Transverse colon (tissue), 4 donors: ENCODE results near the gene RNLS. TPM values are rescaled to one million over a fixed set of nuclear protein-coding genes. Genes with fewer than 3 reads are reported as not detected.

Experiments
- DNase-seq: peaks from one replicate; pipeline ENCODE4 v3.0.0-alpha.2; 2019
- H3K27ac ChIP-seq, 4 donors: fragments of 200-600 bp; sonication (generic); 2 replicates each; pipeline ENCODE4 v1.5.1; 2016 to 2018; ENCODE audit warnings: inconsistent platforms in 4 of 4
- H3K27me3 ChIP-seq: fragments of 200-600 bp; sonication (generic); 2 replicates; pipeline ENCODE4 v1.5.1; 2017; ENCODE audit warnings: inconsistent platforms
- H3K36me3 ChIP-seq, 4 donors: fragments of 200-600 bp; sonication (generic); 2 replicates each; pipeline ENCODE4 v1.5.1; 2017 to 2019; ENCODE audit warnings: inconsistent platforms in 4 of 4
- H3K4me1 ChIP-seq, 4 donors: fragments of 200-600 bp; sonication (generic); 2 replicates each; pipeline ENCODE4 v1.5.1; 2017 to 2020; ENCODE audit warnings: inconsistent platforms in 4 of 4
- H3K4me3 ChIP-seq, 4 donors: fragments of 200-600 bp; sonication (generic); 1 replicate in 1 of 4; 2 replicates in 3 of 4; pipeline versions ENCODE4 v1.5.1 to v1.6.1; 2017 to 2019; ENCODE audit warnings: inconsistent platforms in 4 of 4
- H3K9me3 ChIP-seq, 2 donors: fragments of 200-600 bp; sonication (generic); 2 replicates each; pipeline ENCODE4 v1.5.1; 2017 to 2019; ENCODE audit warnings: inconsistent platforms in 2 of 2
- CTCF ChIP-seq, 5 experiments: fragments of 200-600 bp in 3 of 5; fragments of 450-650 bp in 2 of 5; sonication (generic) in 3 of 5; IDR thresholded peaks; 1 replicate in 2 of 5; 2 replicates in 3 of 5; pipeline ENCODE4 v1.5.1; 2016 to 2017; ENCODE audit warnings: antibody characterized with exemption in 5 of 5, inconsistent platforms in 3 of 5, mild to moderate bottlenecking in 2 of 5, moderate library complexity in 1 of 5
- EP300 ChIP-seq: sonication (generic); formaldehyde crosslinking; IDR thresholded peaks from one replicate; pipeline ENCODE4 v1.6.1; 2017; ENCODE audit warnings: antibody characterized with exemption, low read depth
- POLR2A ChIP-seq: fragments of 450-650 bp; IDR thresholded peaks from one replicate; pipeline ENCODE4 v1.6.1; 2016; ENCODE audit warnings: antibody characterized with exemption, mild to moderate bottlenecking, moderate library complexity
- POLR2AphosphoS5 ChIP-seq, 3 donors: sonication (generic); formaldehyde crosslinking; IDR thresholded peaks; one replicate each; pipeline ENCODE4 v1.6.1; 2016; ENCODE audit warnings: antibody characterized with exemption in 3 of 3
- WGBS, 2 donors: methylation state at CpG; one replicate each; pipeline ENCODE4 v1.1.5; 2018; ENCODE audit warnings: low coverage in 1 of 2; 5-methylcytosine and 5-hydroxymethylcytosine counted together
- in situ Hi-C, 4 donors: fragments of 200-750 bp; cut with MboI; loops; one replicate each; pipeline versions ENCODE4 v1.15.0 to v1.15.1; 2017; ENCODE audit warnings: low sequenced_read_pairs in 3 of 4, low pct_ligation_motif_present in 1 of 4, low pct_unique_long_range_greater_than_20kb in 1 of 4
- intact Hi-C: fragments of 100-400 bp; cut with DNase I; formaldehyde crosslinking; loops from one replicate; pipeline ENCODE4 v1.15.1; 2023; ENCODE audit warnings: low total_unique reads
- total RNA-seq, 4 donors: library from RNA; depleted of rRNA; stranded (reverse); fragments of >200 nt; gene quantifications; one replicate each; pipeline ENCODE4 v1.1.0, GENCODE V29; 2016

RNLS gene
- total RNA-seq, 4 donors from 2014 or later: 2.4 to 78.2 (median 28.9) TPM

DNA sequence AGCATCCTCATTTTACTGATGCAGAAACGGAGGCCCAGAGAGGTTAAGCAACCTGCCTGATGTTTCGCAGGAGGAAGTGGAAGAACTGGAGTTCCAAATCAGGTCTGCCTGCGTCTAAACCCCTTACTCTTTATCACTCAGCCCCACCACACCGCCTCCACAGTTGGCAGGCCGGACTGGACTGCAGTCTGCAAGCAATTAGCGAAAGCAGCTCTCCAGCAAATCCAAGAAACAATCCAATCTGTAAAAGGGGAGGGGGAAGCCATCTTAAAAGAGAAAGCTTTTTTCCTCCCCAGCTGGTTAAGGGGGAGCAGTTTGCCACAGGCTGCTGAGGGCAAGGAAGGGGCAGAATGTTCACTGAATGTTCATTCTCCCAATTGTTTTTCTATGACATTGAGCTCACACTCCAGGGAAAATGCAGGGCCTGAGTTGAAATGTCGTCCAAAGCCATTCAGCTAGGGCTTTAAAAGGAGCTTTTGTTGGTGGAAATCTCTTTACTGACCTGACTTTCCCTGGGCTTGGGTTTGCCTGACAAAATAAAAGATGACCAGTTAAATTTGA, 350.1 kb downstream of the RNLS start:
- no peak for DNase-seq
- Histone ChIP-seq H3K4me1 (peaks cover 2 to 30% (median 11%) of the 10 kb centered on the region in 4 donors), H3K36me3 (no peaks in the 10 kb centered on the region), H3K4me3 (no peak overlapping the region), H3K9me3 (no peaks in the 10 kb centered on the region), H3K27ac (peak overlapping the region in 2 of 4 donors; percentile 15 to 60), H3K27me3 (no peaks in the 10 kb centered on the region)
- no peak for TF ChIP-seq EP300
- intact Hi-C loops (loop anchor here (10.0 kb wide), 1 partner anchor 92 kb away; no protein-coding TSS in a partner anchor), in situ Hi-C loops (no loop called here)
- 92 to 94% methylated on average over 3 to 7 of the region's 7 CpGs for WGBS, 2 donors

DNA sequence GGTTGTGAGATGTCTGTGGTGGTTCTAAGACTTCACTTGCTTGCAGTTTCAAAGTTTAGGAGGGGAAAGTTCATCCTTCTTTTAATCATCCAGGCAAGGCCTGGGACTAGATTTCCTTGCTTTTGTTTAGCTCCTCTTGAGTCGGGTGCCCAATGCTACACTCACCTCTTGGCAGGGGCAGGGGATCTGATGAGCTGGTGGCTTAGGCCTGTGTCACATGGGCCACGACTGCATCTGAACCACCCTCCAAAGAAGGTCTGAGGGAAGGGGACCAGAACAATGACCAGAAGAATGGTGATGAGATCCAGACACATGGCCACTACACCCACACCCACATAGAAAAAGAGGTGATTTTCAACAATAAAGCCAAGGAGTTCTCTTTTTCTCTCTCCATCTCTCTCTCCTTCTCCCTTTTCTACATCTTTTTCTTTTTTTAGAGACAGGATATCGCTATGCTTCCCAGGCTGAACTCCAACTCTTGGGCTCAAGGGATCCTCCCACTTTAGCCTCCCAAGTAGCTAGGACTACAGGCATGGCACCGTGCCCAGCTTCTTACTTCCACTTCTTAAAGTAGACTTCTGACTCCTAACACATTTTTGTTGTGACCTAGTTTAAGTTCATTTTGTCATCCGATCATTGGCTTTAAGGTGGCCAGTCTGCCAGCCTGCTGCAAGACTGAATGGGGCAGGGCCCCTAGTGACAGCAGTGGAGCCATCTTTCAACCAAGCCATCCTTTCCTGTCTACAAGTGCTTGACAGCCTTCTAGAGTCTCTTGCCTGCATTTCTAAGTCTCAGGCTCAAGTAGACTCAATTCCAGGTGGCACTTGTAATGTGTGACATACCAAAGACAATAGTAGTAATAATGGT, 350.9 kb downstream of the RNLS start:
- WGBS, 2 donors: 74 to 85% methylated on average over 3 to 5 of the region's 5 CpGs
- Histone ChIP-seq H3K9me3 (no peaks in the 10 kb centered on the region), H3K36me3 (no peaks in the 10 kb centered on the region), H3K4me1 (peaks cover 2 to 29% (median 12%) of the 10 kb centered on the region in 4 donors), H3K27me3 (no peaks in the 10 kb centered on the region), H3K4me3 (no peak overlapping the region), H3K27ac (peak overlapping the region in 3 of 4 donors; percentile 0 to 15 (median 15))
- peak; percentile 42 for DNase-seq
- TF ChIP-seq POLR2AphosphoS5 (IDR thresholded peaks at IDR 0.05) (no peak), EP300 (no peak), CTCF (IDR thresholded peaks at IDR 0.05) (no peak), POLR2A (no peak)
- intact Hi-C loops (loop anchor here (10.0 kb wide), 1 partner anchor 93 kb away; no protein-coding TSS in a partner anchor), in situ Hi-C loops (no loop called here)

DNA sequence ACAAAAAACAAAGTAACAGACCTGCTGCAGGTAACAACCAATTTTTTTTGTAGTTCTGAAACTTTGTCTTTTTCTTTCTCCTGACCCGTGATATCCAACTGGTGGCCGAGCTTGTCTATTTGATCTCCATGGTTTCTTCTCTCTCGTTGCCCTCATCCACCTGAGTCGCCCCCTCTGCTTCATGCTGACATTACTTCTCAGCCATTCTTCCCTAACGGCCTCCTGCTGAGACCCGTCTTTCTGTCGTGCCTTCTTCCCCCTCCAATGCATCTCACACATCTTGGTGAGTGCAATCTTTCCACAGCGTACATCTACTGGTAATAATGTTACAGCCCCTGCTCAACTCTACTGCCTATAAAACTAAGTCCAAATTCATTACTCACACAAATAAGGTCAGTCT, 352.9 kb downstream of the RNLS start:
- H3K9me3 ChIP-seq: no peaks in the 10 kb centered on the region
- intact Hi-C loops (loop anchor here (10.0 kb wide), 1 partner anchor 95 kb away; no protein-coding TSS in a partner anchor), in situ Hi-C loops (no loop called here)
- H3K27me3 ChIP-seq: no peaks in the 10 kb centered on the region
- no peak overlapping the region for H3K4me3 ChIP-seq
- H3K36me3 ChIP-seq: no peaks in the 10 kb centered on the region
- H3K27ac ChIP-seq: no peak overlapping the region
- H3K4me1 ChIP-seq: peaks cover 0 to 12% (median 8%) of the 10 kb centered on the region in 4 donors
- WGBS, 2 donors: 65 to 94% methylated on average over 6 to 8 of the region's 8 CpGs
- TF ChIP-seq EP300 (no peak), POLR2AphosphoS5 (IDR thresholded peaks at IDR 0.05) (no peak), CTCF (IDR thresholded peaks at IDR 0.05) (no peak), POLR2A (no peak)
- no peak for DNase-seq

- Histone ChIP-seq H3K4me3 (no peak overlapping the region), H3K27me3 (no peaks in the 10 kb centered on the region), H3K9me3 (no peaks in the 10 kb centered on the region), H3K27ac (peak overlapping the region in 2 of 4 donors; percentile 20 to 27), H3K4me1 (peaks cover 0 to 7% (median 2%) of the 10 kb centered on the region in 4 donors), H3K36me3 (no peaks in the 10 kb centered on the region)
- TF ChIP-seq EP300 (no peak), POLR2AphosphoS5 (IDR thresholded peaks at IDR 0.05) (no peak), POLR2A (no peak), CTCF (IDR thresholded peaks at IDR 0.05) (no peak)
- DNase-seq: no peak
- in situ Hi-C loops: no loop called here
- WGBS, 2 donors: 81 to 87% methylated on average over 4 of the region's 4 CpGs
- intact Hi-C loops: no loop called here
Observed at GRCh38 chr10:88228130-88228529, 355.0 kb downstream of the RNLS start.
